ENCODE data around the gene SARM1.

DNA sequence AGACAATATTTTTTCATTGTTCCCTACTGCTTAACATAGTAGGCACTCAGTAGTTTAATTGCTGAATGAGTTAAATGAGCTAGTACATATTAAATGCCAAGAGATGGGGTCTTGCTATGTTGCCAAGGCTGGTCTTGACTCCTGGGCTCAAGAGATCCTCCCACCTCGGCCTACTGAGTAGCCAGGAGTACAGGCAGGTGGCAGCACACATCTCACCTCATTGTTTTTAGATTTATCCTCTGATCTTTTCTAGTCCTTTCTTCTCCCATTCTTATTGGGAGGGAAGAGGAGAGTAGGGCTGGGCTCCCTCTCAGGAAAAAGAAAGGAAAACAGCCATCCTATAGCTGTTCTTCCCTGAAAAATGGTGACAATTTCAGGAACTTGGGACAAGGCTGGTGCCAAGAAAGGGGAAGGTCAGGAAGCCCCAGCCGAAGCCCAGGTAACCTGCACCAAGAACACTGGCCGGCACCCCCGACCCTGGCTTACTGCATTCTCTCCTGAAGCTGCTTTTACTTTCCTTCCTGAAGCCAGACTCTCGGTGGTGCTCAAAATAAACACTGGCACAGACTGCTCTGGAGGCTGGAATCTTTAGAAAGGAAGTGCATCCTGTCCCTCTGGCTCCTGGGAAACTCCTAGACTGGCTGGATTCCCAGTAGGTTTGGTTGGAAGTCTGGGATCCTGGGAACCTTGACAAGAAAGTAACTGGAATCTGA lies 33.3 kb upstream of the SARM1 start:
- TF ChIP-seq, protein P1, sequence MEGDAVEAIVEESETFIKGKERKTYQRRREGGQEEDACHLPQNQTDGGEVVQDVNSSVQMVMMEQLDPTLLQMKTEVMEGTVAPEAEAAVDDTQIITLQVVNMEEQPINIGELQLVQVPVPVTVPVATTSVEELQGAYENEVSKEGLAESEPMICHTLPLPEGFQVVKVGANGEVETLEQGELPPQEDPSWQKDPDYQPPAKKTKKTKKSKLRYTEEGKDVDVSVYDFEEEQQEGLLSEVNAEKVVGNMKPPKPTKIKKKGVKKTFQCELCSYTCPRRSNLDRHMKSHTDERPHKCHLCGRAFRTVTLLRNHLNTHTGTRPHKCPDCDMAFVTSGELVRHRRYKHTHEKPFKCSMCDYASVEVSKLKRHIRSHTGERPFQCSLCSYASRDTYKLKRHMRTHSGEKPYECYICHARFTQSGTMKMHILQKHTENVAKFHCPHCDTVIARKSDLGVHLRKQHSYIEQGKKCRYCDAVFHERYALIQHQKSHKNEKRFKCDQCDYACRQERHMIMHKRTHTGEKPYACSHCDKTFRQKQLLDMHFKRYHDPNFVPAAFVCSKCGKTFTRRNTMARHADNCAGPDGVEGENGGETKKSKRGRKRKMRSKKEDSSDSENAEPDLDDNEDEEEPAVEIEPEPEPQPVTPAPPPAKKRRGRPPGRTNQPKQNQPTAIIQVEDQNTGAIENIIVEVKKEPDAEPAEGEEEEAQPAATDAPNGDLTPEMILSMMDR (IDR thresholded peaks at IDR 0.05), result no peak
- TF ChIP-seq, protein P2, sequence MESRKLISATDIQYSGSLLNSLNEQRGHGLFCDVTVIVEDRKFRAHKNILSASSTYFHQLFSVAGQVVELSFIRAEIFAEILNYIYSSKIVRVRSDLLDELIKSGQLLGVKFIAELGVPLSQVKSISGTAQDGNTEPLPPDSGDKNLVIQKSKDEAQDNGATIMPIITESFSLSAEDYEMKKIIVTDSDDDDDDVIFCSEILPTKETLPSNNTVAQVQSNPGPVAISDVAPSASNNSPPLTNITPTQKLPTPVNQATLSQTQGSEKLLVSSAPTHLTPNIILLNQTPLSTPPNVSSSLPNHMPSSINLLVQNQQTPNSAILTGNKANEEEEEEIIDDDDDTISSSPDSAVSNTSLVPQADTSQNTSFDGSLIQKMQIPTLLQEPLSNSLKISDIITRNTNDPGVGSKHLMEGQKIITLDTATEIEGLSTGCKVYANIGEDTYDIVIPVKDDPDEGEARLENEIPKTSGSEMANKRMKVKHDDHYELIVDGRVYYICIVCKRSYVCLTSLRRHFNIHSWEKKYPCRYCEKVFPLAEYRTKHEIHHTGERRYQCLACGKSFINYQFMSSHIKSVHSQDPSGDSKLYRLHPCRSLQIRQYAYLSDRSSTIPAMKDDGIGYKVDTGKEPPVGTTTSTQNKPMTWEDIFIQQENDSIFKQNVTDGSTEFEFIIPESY (IDR thresholded peaks at IDR 0.05; ENCODE audit: borderline replicate concordance, low read depth), result no peak
- TF ChIP-seq SIN3A (IDR thresholded peaks at IDR 0.05; ENCODE audit: borderline replicate concordance, low read depth, low read length) (no peak), SMC3 (IDR thresholded peaks at IDR 0.05; ENCODE audit: low read depth, low read length) (no peak)
